RWPE1 (cell line): ENCODE data around the gene SPC25.

Experiments used
- CTCF ChIA-PET: fragments of 350-600 bp; sonication (Branson Sonifier 250); formaldehyde crosslinking; extraction: SDS; loops from one replicate; lab custom pipeline; 2021; lab: Yijun Ruan, JAX
- POLR2A ChIA-PET: fragments of 400-600 bp; formaldehyde crosslinking; extraction: SDS; loops from one replicate; lab custom pipeline; 2020; ENCODE audit warnings: antibody characterized with exemption; ENCODE audit not compliant: low non-redundant PET; lab: Yijun Ruan, JAX
- DNase-seq: peaks from one replicate; pipeline ENCODE4 v3.0.0; 2012; ENCODE audit warnings: low spot score
- H3K27ac ChIP-seq: fragments of 450-650 bp; 2 replicates; pipeline ENCODE4 v1.5.1; 2017
- TF ChIP-seq, protein P1 (sequence below): fragments of 450-650 bp; conservative IDR thresholded peaks from 2 replicates; pipeline ENCODE4 v1.5.1; 2017; ENCODE audit warnings: low read depth, mild to moderate bottlenecking

Gene SPC25

DNA sequence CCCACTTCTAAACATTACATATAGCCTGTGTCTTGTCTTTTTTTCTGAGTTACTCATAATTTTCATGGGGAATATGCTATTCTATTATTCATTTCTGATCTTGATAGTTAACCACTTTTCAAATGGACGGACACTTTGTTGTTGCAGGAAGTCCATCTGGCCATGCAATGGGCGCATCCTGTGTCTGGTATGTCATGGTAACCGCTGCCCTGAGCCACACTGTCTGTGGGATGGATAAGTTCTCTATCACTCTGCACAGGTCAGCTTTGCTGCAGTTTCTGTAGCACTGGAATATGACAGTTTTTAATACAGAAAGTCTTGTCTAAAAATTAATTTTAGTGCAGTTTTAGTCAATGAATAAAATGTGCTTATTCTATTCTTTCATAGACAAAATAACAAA lies 14.1 kb upstream of the SPC25 start:
- TF ChIP-seq, protein P1, sequence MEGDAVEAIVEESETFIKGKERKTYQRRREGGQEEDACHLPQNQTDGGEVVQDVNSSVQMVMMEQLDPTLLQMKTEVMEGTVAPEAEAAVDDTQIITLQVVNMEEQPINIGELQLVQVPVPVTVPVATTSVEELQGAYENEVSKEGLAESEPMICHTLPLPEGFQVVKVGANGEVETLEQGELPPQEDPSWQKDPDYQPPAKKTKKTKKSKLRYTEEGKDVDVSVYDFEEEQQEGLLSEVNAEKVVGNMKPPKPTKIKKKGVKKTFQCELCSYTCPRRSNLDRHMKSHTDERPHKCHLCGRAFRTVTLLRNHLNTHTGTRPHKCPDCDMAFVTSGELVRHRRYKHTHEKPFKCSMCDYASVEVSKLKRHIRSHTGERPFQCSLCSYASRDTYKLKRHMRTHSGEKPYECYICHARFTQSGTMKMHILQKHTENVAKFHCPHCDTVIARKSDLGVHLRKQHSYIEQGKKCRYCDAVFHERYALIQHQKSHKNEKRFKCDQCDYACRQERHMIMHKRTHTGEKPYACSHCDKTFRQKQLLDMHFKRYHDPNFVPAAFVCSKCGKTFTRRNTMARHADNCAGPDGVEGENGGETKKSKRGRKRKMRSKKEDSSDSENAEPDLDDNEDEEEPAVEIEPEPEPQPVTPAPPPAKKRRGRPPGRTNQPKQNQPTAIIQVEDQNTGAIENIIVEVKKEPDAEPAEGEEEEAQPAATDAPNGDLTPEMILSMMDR = no peak
- H3K27ac ChIP-seq = no peak overlapping the region
- POLR2A ChIA-PET = no interaction called here
- CTCF ChIA-PET = no interaction called here
- DNase-seq = no peak

DNA sequence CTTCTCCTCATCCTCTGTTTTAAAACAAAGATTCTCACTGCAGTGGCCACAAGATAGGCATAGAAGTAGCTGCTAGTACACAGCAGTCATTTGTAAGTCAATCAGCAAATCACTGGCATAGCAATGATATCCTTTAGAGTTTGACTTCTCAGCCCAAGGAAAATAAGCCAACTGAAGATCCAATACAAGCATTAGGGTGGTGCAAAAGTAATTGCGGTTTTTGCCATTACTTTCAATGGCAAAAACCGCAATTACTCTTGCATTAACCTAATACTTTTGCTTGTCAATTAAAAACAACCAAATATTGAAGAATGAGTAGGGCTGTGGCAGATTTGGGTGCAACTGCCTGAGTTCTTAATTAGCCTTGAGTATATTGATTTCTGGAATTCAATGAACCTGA lies 13.7 kb upstream of the SPC25 start:
- TF ChIP-seq, protein P1 = no peak
- ChIA-PET POLR2A (no interaction called here), CTCF (no interaction called here)

DNA sequence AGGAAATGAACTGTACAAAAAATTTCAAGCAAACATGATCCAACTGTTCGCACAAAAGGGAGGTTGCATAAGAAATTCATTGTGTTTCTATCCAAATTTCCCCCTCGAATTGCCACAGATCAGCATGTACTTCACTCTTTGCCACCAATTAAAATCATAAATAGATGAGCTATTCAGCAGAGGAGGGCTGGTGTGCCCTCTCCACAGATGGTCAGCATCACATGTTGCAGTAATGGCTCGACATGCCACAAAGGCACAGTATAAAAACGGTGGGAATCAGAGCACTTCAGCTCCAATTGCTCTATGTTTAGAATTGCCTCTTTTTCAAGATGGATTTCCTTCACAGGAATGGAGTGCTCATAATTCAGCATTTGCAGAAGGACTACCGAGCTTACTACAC lies 10.8 kb upstream of the SPC25 start, which contains the start of gene G6PC2:
Gene G6PC2, plus strand, starts transcription at position 289 of the 400 bp plus-strand sequence. Its CDS starts 41 bp downstream, at position 330.
- H3K27ac ChIP-seq = no peak within 1 kb of the TSS
- DNase-seq = no peak
- POLR2A ChIA-PET = no interaction called here
- TF ChIP-seq, protein P1 = no peak
- CTCF ChIA-PET = no interaction called here

More for the DNA sequence above, 13.7 kb upstream of the SPC25 start:
- DNase-seq = no peak
- H3K27ac ChIP-seq = no peak overlapping the region

DNA sequence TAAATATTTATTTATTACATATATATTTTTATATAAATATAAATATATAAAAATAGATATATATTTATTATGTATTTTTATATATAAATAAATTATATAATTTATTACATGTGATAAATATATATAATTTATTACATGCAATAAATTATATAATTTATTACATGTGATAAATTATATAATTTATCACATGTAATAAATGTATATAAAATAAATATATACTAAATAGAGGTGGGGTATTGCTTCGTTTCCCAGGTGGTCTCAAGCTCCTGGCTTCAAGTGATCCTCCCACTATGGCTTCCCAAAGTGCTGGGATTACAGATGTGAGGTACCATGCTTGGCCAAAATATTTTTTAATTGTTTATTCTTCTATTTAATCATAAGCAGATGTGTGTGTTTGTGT lies 7.2 kb upstream of the SPC25 start:
- POLR2A ChIA-PET = no interaction called here
- no peak overlapping the region for H3K27ac ChIP-seq
- TF ChIP-seq, protein P1 = no peak
- CTCF ChIA-PET = interaction anchor here (0.6 kb wide), 1 partner anchor 454 kb away, joined by 3 read pairs; no protein-coding TSS in a partner anchor
- no peak for DNase-seq

DNA sequence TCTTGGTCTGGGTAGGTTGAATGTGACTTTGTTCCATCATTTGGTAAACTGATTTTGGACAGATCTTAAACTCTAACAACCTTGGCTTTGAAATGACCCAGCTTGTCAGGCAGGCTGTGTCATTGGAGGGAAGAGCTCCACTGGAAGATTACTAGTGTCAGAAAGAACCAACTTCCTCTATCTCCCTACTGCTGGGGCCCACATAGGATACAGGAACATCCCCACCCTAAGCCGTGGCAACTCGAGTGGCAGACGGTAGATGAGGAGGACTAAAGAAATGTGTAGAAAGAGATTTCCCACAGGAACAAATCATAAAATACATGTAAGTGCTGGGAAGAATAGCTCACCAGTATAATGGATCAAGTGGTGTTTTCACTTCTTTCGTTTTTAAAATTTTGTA lies 6.6 kb upstream of the SPC25 start:
- no peak overlapping the region for H3K27ac ChIP-seq
- CTCF ChIA-PET = no interaction called here
- no peak for DNase-seq
- TF ChIP-seq, protein P1 = no peak
- POLR2A ChIA-PET = no interaction called here

DNA sequence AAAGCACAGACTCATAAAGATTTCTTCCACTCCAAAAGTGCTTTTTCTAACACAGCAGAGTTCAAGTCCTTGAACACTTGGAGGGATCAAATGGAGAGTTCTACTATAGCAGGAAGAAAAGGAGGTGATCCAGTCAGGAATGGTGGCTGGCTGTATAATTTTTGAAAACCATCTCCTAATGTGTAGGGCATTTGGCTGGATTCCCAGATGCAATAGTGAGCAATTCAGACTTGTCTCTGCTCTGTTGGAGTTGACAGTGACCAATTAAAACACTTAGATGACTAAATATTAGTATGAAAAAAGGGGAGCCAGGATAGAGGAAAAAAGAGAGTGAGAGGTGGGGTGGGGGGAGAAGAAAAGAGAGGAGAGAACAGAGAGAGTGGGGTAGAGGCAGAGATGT lies 5.5 kb upstream of the SPC25 start:
- DNase-seq = no peak
- TF ChIP-seq, protein P1 = no peak
- POLR2A ChIA-PET = no interaction called here
- CTCF ChIA-PET = no interaction called here
- H3K27ac ChIP-seq = no peak overlapping the region

DNA sequence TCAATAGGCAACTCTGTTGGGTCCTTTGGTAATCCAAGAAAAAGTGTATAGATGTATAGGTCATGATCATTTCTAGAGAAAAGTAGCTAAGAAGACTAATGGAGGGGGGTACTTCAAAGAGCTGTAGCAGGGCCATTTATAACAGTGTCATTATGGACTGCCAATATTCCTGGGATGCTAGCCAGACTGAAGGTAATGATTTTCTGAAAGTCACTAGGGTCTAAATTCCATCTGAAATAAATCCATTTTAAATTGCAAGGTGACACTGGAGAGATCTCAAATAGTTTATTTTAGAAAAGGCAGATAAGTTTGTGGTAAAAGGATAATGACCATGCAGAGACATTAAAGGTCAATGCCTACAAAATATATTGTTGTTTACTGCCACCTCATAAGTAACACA lies 4.5 kb upstream of the SPC25 start:
- H3K27ac ChIP-seq = no peak overlapping the region
- DNase-seq = no peak
- ChIA-PET CTCF (no interaction called here), POLR2A (no interaction called here)
- TF ChIP-seq, protein P1 = no peak
